ENCODE data around the gene UMOD. TPM values are rescaled to one million over a fixed set of nuclear protein-coding genes. Genes with fewer than 3 reads are reported as not detected.

The UMOD gene
- total and polyA plus RNA-seq, 9 of the 15 experiments (the other 6 are each of a cell fraction or from before 2014, with no cell fraction given), result not detected

DNA sequence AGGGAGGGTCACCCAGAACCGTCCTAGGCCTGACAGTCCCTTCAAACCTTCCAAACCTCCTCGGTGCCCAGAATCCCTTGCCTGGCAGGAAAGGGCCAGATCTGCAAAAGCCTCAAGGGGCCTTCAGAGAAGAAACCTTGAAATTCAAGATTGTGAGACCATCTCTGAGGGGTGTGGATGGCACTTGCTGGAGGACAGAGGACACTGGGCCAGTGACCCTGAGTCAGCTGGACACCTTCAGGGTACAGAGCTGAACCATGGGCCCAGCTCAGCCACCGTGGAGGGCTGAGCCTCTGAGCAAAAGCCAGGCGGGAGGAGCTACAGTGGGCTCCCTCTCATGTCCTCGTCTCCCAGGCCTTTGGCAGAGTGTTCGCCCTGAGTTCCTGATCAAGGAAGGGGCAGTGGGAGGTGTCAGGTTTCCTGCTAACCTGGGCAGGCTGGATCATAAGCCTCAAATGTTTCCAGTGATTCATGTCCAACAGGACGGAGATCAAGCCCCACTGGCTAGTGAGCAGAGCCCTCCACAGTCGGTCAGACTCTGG is 49.0 kb upstream of the UMOD start:
- CTCF ChIA-PET (ENCODE audit: low intra/inter-chr PET ratio), result no interaction called here
- H3K79me2 ChIP-seq (ENCODE audit: control insufficient read depth, insufficient read depth, low read length), result no peaks in the 10 kb centered on the region
- no peak for DNase-seq (ENCODE audit: extremely low read depth in 1 of 4, low spot score in 3 of 4)
- TF ChIP-seq, protein P1, sequence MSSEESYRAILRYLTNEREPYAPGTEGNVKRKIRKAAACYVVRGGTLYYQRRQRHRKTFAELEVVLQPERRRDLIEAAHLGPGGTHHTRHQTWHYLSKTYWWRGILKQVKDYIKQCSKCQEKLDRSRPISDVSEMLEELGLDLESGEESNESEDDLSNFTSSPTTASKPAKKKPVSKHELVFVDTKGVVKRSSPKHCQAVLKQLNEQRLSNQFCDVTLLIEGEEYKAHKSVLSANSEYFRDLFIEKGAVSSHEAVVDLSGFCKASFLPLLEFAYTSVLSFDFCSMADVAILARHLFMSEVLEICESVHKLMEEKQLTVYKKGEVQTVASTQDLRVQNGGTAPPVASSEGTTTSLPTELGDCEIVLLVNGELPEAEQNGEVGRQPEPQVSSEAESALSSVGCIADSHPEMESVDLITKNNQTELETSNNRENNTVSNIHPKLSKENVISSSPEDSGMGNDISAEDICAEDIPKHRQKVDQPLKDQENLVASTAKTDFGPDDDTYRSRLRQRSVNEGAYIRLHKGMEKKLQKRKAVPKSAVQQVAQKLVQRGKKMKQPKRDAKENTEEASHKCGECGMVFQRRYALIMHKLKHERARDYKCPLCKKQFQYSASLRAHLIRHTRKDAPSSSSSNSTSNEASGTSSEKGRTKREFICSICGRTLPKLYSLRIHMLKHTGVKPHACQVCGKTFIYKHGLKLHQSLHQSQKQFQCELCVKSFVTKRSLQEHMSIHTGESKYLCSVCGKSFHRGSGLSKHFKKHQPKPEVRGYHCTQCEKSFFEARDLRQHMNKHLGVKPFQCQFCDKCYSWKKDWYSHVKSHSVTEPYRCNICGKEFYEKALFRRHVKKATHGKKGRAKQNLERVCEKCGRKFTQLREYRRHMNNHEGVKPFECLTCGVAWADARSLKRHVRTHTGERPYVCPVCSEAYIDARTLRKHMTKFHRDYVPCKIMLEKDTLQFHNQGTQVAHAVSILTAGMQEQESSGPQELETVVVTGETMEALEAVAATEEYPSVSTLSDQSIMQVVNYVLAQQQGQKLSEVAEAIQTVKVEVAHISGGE (CRISPR knock-in tag; IDR thresholded peaks at IDR 0.05), result no peak
- TF ChIP-seq ZNF165 (CRISPR knock-in tag; IDR thresholded peaks at IDR 0.05; ENCODE audit: borderline replicate concordance), result no peak
- no peak for TF ChIP-seq USF1 (CRISPR knock-in tag; IDR thresholded peaks at IDR 0.05)
- TF ChIP-seq RFX5 (IDR thresholded peaks at IDR 0.05; ENCODE audit: low read depth, low read length), result no peak
- no peak for TF ChIP-seq LARP7 (IDR thresholded peaks at IDR 0.05)
- TF ChIP-seq PCBP2 (IDR thresholded peaks at IDR 0.05; ENCODE audit: low read depth, low read length, poor library complexity, severe bottlenecking), result no peak
- no peak for TF ChIP-seq EZH2 (IDR thresholded peaks at IDR 0.05; ENCODE audit: borderline replicate concordance, low read depth, low read length)
- TF ChIP-seq HOXB6 (CRISPR knock-in tag; IDR thresholded peaks at IDR 0.05; ENCODE audit: borderline replicate concordance), result no peak
- TF ChIP-seq CXXC5 (CRISPR knock-in tag; IDR thresholded peaks at IDR 0.05), result no peak
- no peak for TF ChIP-seq DLX4 (CRISPR knock-in tag; IDR thresholded peaks at IDR 0.05)
- TF ChIP-seq, protein P2, sequence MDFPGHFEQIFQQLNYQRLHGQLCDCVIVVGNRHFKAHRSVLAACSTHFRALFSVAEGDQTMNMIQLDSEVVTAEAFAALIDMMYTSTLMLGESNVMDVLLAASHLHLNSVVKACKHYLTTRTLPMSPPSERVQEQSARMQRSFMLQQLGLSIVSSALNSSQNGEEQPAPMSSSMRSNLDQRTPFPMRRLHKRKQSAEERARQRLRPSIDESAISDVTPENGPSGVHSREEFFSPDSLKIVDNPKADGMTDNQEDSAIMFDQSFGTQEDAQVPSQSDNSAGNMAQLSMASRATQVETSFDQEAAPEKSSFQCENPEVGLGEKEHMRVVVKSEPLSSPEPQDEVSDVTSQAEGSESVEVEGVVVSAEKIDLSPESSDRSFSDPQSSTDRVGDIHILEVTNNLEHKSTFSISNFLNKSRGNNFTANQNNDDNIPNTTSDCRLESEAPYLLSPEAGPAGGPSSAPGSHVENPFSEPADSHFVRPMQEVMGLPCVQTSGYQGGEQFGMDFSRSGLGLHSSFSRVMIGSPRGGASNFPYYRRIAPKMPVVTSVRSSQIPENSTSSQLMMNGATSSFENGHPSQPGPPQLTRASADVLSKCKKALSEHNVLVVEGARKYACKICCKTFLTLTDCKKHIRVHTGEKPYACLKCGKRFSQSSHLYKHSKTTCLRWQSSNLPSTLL (IDR thresholded peaks at IDR 0.05), result no peak
- TF ChIP-seq ERF (CRISPR knock-in tag; IDR thresholded peaks at IDR 0.05), result no peak
- no peaks in the 10 kb centered on the region for H3K4me1 ChIP-seq (replicated peaks in 1 of 2; ENCODE audit: control insufficient read depth in 2 of 2, insufficient read depth in 2 of 2, low read length in 2 of 2)
- H3K9ac ChIP-seq (ENCODE audit: insufficient read depth in 1 of 2, low read depth in 2 of 2, low read length in 2 of 2), result no peak overlapping the region
- peaks cover 4% of the 10 kb centered on the region; the same call in 1 of the 2 replicates for H4K20me1 ChIP-seq (replicated peaks; ENCODE audit: control insufficient read depth, insufficient read depth, low read length)
- ATAC-seq, result no peak
- POLR2A ChIA-PET, result no interaction called here
- FAIRE-seq, result no peak
- H3K27me3 ChIP-seq (ENCODE audit: control insufficient read depth in 2 of 2, insufficient read depth in 2 of 2, low read length in 2 of 2), result peaks cover 0 to 36% of the 10 kb centered on the region in 2 experiments; a peak in 3 of 5 replicates
- H3K4me2 ChIP-seq (ENCODE audit: insufficient read depth, low read length), result no peak overlapping the region
- H3K9me1 ChIP-seq (ENCODE audit: control insufficient read depth, insufficient read depth, low read length), result no peaks in the 10 kb centered on the region
- no peak overlapping the region for H3K27ac ChIP-seq (ENCODE audit: extremely low read depth, low read depth, low read length)
- 1% methylated on average over 8 of the region's 8 CpGs for WGBS (ENCODE audit: insufficient coverage, low coverage, missing lambda C conversion rate)
- H3K9me3 ChIP-seq (replicated peaks; ENCODE audit: control insufficient read depth, insufficient read depth, low read depth, low read length), result no peaks in the 10 kb centered on the region
- no peaks in the 10 kb centered on the region for H3K36me3 ChIP-seq (ENCODE audit: control insufficient read depth, insufficient read depth, low read length)
- no TSS peak for BruUV-seq (replicated peaks)
- no peak overlapping the region for H2AFZ ChIP-seq (ENCODE audit: low read depth, low read length)
- in situ Hi-C loops (cut with MboI) (no loop called here), intact Hi-C loops (cut with micrococcal nuclease) (no loop called here)
- H3K4me3 ChIP-seq, result no peak overlapping the region
